WTC11 (cell line): ENCODE measurements around the gene HSPA1B. TPM values are rescaled to one million over a fixed set of nuclear protein-coding genes. Genes with fewer than 3 reads are reported as not detected.
A peak's percentile ranks its signal among the peaks of the same experiment; 100 is the strongest.

ENCODE experiments used
- ATAC-seq: fragments of 200-7000 bp; cut with Tn5 transposase; 2 replicates; pipeline ENCODE4 v1.10.0; 2021; ENCODE audit warnings: mild to moderate bottlenecking, moderate library complexity
- CTCF ChIA-PET: fragments of 300-600 bp; sonication (Branson Sonifier 250); formaldehyde crosslinking; loops from one replicate; lab custom pipeline; 2021; ENCODE audit warnings: antibody characterized with exemption; lab: Charles Lee
- POLR2A ChIA-PET: fragments of 350-600 bp; sonication (Branson Sonifier 250); formaldehyde crosslinking; loops from one replicate; lab custom pipeline; 2021; ENCODE audit warnings: antibody characterized with exemption; lab: Charles Lee
- DNase-seq: peaks from one replicate; pipeline ENCODE4 v3.0.0; 2021; ENCODE audit warnings: low spot score
- H3K27ac Mint-ChIP-seq: 2 replicates; pipeline ENCODE4 v1.8.0; 2021; ENCODE audit warnings: mixed read lengths
- H3K27me3 Mint-ChIP-seq: 2 replicates; pipeline ENCODE4 v1.8.0; 2021; ENCODE audit warnings: low read depth, mild to moderate bottlenecking, moderate library complexity, mixed read lengths
- H3K36me3 Mint-ChIP-seq: 2 replicates; pipeline ENCODE4 v1.8.0; 2021; ENCODE audit warnings: mixed read lengths
- H3K4me1 Mint-ChIP-seq: 2 replicates; pipeline ENCODE4 v1.8.0; 2022; ENCODE audit warnings: mixed read lengths
- H3K4me3 Mint-ChIP-seq: 2 replicates; pipeline ENCODE4 v1.8.0; 2021; ENCODE audit warnings: mild to moderate bottlenecking, moderate library complexity, mixed read lengths
- H3K9me3 Mint-ChIP-seq: 2 replicates; pipeline ENCODE4 v1.8.0; 2021; ENCODE audit warnings: mixed read lengths
- ATF6 ChIP-seq: sonication (generic); formaldehyde crosslinking; IDR thresholded peaks from 2 replicates; pipeline ENCODE4 v1.8.1; 2023; ENCODE audit warnings: mild to moderate bottlenecking, missing genetic modification reagents
- ELF4 ChIP-seq: sonication (generic); formaldehyde crosslinking; IDR thresholded peaks from 2 replicates; pipeline ENCODE4 v1.8.1; 2022; ENCODE audit warnings: low read depth, mild to moderate bottlenecking, moderate library complexity, missing genetic modification reagents
- EMX1 ChIP-seq: fragments of 250-450 bp; sonication (Bioruptor Pico); IDR thresholded peaks from 2 replicates; pipeline ENCODE4 v1.8.0; 2021; ENCODE audit warnings: mild to moderate bottlenecking
- FOXP1 ChIP-seq: sonication (generic); formaldehyde crosslinking; IDR thresholded peaks from 2 replicates; pipeline ENCODE4 v1.8.0; 2022; ENCODE audit warnings: missing genetic modification reagents, mild to moderate bottlenecking, moderate library complexity, borderline replicate concordance
- GTF2I ChIP-seq: fragments of 250-450 bp; sonication (Bioruptor Pico); conservative IDR thresholded peaks from 2 replicates; pipeline ENCODE4 v1.4.0; 2021; ENCODE audit warnings: mild to moderate bottlenecking
- HMGA2 ChIP-seq: fragments of 250-450 bp; sonication (Bioruptor Pico); IDR thresholded peaks from 2 replicates; pipeline ENCODE4 v1.4.0; 2021; ENCODE audit warnings: mild to moderate bottlenecking, moderate library complexity
- HMGXB4 ChIP-seq: sonication (generic); formaldehyde crosslinking; IDR thresholded peaks from 2 replicates; pipeline ENCODE4 v1.8.1; 2023; ENCODE audit warnings: mild to moderate bottlenecking, moderate library complexity, missing genetic modification reagents
- MYBL2 ChIP-seq: sonication (generic); formaldehyde crosslinking; IDR thresholded peaks from 2 replicates; pipeline ENCODE4 v1.8.1; 2023; ENCODE audit warnings: mild to moderate bottlenecking, moderate library complexity, missing genetic modification reagents
- NFE2L1 ChIP-seq: sonication (generic); formaldehyde crosslinking; IDR thresholded peaks from 2 replicates; pipeline ENCODE4 v1.8.1; 2023; ENCODE audit warnings: missing genetic modification reagents
- NR1H2 ChIP-seq: sonication (generic); formaldehyde crosslinking; IDR thresholded peaks from 2 replicates; pipeline ENCODE4 v1.9.0; 2021; ENCODE audit warnings: mild to moderate bottlenecking, moderate library complexity, missing genetic modification reagents
- RORB ChIP-seq: fragments of 250-450 bp; sonication (Bioruptor Pico); IDR thresholded peaks from 2 replicates; pipeline ENCODE4 v1.9.0; 2021; ENCODE audit warnings: mild to moderate bottlenecking
- SMAD4 ChIP-seq: sonication (generic); formaldehyde crosslinking; IDR thresholded peaks from 2 replicates; pipeline ENCODE4 v1.8.0; 2022; ENCODE audit warnings: mild to moderate bottlenecking, missing genetic modification reagents
- ZBTB43 ChIP-seq: sonication (generic); formaldehyde crosslinking; IDR thresholded peaks from 2 replicates; pipeline ENCODE4 v1.8.1; 2023; ENCODE audit warnings: mild to moderate bottlenecking, missing genetic modification reagents
- ZMAT4 ChIP-seq: fragments of 250-450 bp; sonication (Bioruptor Pico); IDR thresholded peaks from 2 replicates; pipeline ENCODE4 v1.9.0; 2021; ENCODE audit warnings: mild to moderate bottlenecking
- ZNF232 ChIP-seq: sonication (generic); formaldehyde crosslinking; IDR thresholded peaks from 2 replicates; pipeline ENCODE4 v1.8.0; 2022; ENCODE audit warnings: mild to moderate bottlenecking, missing genetic modification reagents
- ZNF532 ChIP-seq: fragments of 250-450 bp; sonication (Bioruptor Pico); IDR thresholded peaks from 2 replicates; pipeline ENCODE4 v1.9.0; 2021; ENCODE audit warnings: mild to moderate bottlenecking, borderline replicate concordance
- total RNA-seq: library from RNA; stranded (reverse); gene quantifications from 3 replicates; pipeline ENCODE4 v1.2.3, GENCODE V29; 2021
- TF ChIP-seq, protein P1 (sequence below): sonication (generic); formaldehyde crosslinking; IDR thresholded peaks from 2 replicates; pipeline ENCODE4 v1.8.1; 2023; ENCODE audit warnings: mild to moderate bottlenecking, missing genetic modification reagents, moderate library complexity
- TF ChIP-seq, protein P2 (sequence below): sonication (generic); formaldehyde crosslinking; IDR thresholded peaks from 2 replicates; pipeline ENCODE4 v1.8.1; 2022; ENCODE audit warnings: mild to moderate bottlenecking, moderate library complexity, missing genetic modification reagents

Gene HSPA1B
- total RNA-seq, 1 experiment from 2014 or later = 75.3 TPM

DNA sequence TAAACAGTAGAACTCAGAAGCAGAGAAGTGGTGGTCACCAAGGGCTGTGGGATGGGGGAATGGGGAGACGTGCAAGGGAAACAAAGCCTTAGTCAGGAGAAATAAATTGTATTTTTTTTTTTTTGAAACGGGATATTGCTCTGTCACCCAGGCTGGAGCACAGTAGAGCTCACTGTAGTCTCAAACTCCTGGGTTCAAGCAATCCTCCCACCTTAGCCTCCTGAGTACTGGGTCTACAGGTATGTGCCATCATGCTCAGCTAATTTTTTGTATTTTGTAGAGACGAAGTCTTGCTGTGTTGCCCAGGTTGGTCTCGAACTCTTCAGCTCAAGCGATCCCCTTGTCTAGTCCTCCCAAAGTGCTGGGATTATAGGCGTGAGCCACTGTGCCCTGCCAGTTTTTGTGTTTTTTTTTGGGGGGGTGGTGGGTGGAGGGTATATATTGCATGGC, 3.4 kb downstream of the HSPA1B start:
- no peaks in the 10 kb centered on the region for H3K9me3 Mint-ChIP-seq
- peaks cover 11% of the 10 kb centered on the region for H3K36me3 Mint-ChIP-seq
- ChIA-PET CTCF (interaction anchor here (0.6 to 2.9 kb wide), 22 partner anchors 13 to 179 kb away, joined by 3 to 22 read pairs (median 6); partner anchors contain the start of genes CLIC1, DDAH2, HSPA1A and HSPA1L), POLR2A (interaction anchor here (1.2 to 1.7 kb wide), 4 partner anchors 16 to 61 kb away, joined by 3 to 10 read pairs (median 6); partner anchors contain the start of genes HSPA1A, HSPA1L and LSM2)
- H3K4me3 Mint-ChIP-seq = peak overlapping the region; percentile 98
- H3K27me3 Mint-ChIP-seq = no peaks in the 10 kb centered on the region
- ATAC-seq (no peak), DNase-seq (no peak)
- H3K27ac Mint-ChIP-seq = peak overlapping the region; percentile 64; the same call in 1 of the 2 replicates
- H3K4me1 Mint-ChIP-seq = peaks cover 18% of the 10 kb centered on the region
- no peak for TF ChIP-seq ATF6 (CRISPR knock-in tag)
- no peak for TF ChIP-seq RORB (CRISPR knock-in tag)
- no peak for TF ChIP-seq NR1H2
- TF ChIP-seq ZBTB43 (CRISPR knock-in tag) = no peak
- TF ChIP-seq, protein P1, sequence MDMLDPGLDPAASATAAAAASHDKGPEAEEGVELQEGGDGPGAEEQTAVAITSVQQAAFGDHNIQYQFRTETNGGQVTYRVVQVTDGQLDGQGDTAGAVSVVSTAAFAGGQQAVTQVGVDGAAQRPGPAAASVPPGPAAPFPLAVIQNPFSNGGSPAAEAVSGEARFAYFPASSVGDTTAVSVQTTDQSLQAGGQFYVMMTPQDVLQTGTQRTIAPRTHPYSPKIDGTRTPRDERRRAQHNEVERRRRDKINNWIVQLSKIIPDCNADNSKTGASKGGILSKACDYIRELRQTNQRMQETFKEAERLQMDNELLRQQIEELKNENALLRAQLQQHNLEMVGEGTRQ = no peak
- TF ChIP-seq MYBL2 (CRISPR knock-in tag) = no peak

- CTCF ChIA-PET = interaction anchor here (0.8 to 2.9 kb wide), 16 partner anchors 16 to 151 kb away, joined by 3 to 22 read pairs (median 8); partner anchors contain the start of genes CLIC1, DDAH2, HSPA1A and HSPA1L
- no peak for TF ChIP-seq HMGA2 (CRISPR knock-in tag)
- TF ChIP-seq GTF2I (CRISPR knock-in tag) = no peak
- TF ChIP-seq, protein P2, sequence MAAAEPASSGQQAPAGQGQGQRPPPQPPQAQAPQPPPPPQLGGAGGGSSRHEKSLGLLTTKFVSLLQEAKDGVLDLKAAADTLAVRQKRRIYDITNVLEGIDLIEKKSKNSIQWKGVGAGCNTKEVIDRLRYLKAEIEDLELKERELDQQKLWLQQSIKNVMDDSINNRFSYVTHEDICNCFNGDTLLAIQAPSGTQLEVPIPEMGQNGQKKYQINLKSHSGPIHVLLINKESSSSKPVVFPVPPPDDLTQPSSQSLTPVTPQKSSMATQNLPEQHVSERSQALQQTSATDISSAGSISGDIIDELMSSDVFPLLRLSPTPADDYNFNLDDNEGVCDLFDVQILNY = no peak
- no peak for TF ChIP-seq ZNF232 (CRISPR knock-in tag)
- TF ChIP-seq NFE2L1 = no peak
- TF ChIP-seq ELF4 (CRISPR knock-in tag) = no peak
- TF ChIP-seq ATF6 (CRISPR knock-in tag) = no peak
- TF ChIP-seq SMAD4 (CRISPR knock-in tag) = no peak
- TF ChIP-seq ZNF532 = no peak
- TF ChIP-seq EMX1 (CRISPR knock-in tag) = no peak
- no peak for TF ChIP-seq FOXP1 (CRISPR knock-in tag)
- no peak for TF ChIP-seq ZMAT4
- no peak for TF ChIP-seq HMGXB4 (CRISPR knock-in tag)
- TF ChIP-seq, all 79 proteins: peak for 0
- H3K4me1 Mint-ChIP-seq = peaks cover 18% of the 10 kb centered on the region
- no peak overlapping the region for H3K27ac Mint-ChIP-seq
- H3K4me3 Mint-ChIP-seq = peak overlapping the region; percentile 98
- no peaks in the 10 kb centered on the region for H3K27me3 Mint-ChIP-seq
- peaks cover 17% of the 10 kb centered on the region for H3K36me3 Mint-ChIP-seq
- DNase-seq (no peak), ATAC-seq (no peak)
- POLR2A ChIA-PET = interaction anchor here (1.2 to 1.7 kb wide), 3 partner anchors 17 to 62 kb away, joined by 3 to 10 read pairs (median 6); partner anchors contain the start of genes HSPA1A, HSPA1L and LSM2
- no peaks in the 10 kb centered on the region for H3K9me3 Mint-ChIP-seq
Observed at GRCh38 chr6:31831350-31832215, 4.0 kb downstream of the HSPA1B start.
